GM20431 (cell line): Measurements from ENCODE around the gene SNX21.
"Not testable (repeated sequence)": the region's sequence is repeated elsewhere in the genome, so short reads cannot be mapped to it uniquely, and the experiment has no call there.

Experiments
- in situ Hi-C: fragments of 300-500 bp; cut with MseI, MboI; formaldehyde crosslinking; loops from one replicate; pipeline ENCODE4 v1.15.0; 2020; ENCODE audit warnings: low sequenced_read_pairs; ENCODE audit not compliant: unreplicated experiment

Gene SNX21

GRCh38 chr20:45821947-45822346 is 11.7 kb upstream of the SNX21 start:
- in situ Hi-C loops: no loop called here

- in situ Hi-C loops: no loop called here
Observed at GRCh38 chr20:45822857-45823256, 10.7 kb upstream of the SNX21 start.

GRCh38 chr20:45823949-45824835 is 9.4 kb upstream of the SNX21 start:
- in situ Hi-C loops: no loop called here

- in situ Hi-C loops: no loop called here
Observed at GRCh38 chr20:45826381-45827019, 7.1 kb upstream of the SNX21 start.

GRCh38 chr20:45827030-45827652 is 6.5 kb upstream of the SNX21 start, which contains the start of gene TNNC2:
TSS of gene TNNC2 (minus strand) at chr20:45827312. CDS start at chr20:45827248, 64 bp downstream.
- in situ Hi-C loops: no loop called here

- in situ Hi-C loops: no loop called here
Observed at GRCh38 chr20:45827712-45828111, 5.9 kb upstream of the SNX21 start.

- in situ Hi-C loops: no loop called here
Observed at GRCh38 chr20:45828589-45828988, 5.0 kb upstream of the SNX21 start.

GRCh38 chr20:45829673-45830106 is 3.9 kb upstream of the SNX21 start:
- in situ Hi-C loops: not testable (repeated sequence)

GRCh38 chr20:45832619-45833018 is 980 bp upstream of the SNX21 start:
- in situ Hi-C loops: no loop called here

- in situ Hi-C loops: no loop called here
Observed at GRCh38 chr20:45833883-45834796, 541 bp downstream of the SNX21 start.

GRCh38 chr20:45834797-45835161 is 1.2 kb downstream of the SNX21 start:
- in situ Hi-C loops: no loop called here

GRCh38 chr20:45835329-45835765 is 1.7 kb downstream of the SNX21 start:
- in situ Hi-C loops: no loop called here

GRCh38 chr20:45835825-45836224 is 2.2 kb downstream of the SNX21 start:
- in situ Hi-C loops: no loop called here

- in situ Hi-C loops: no loop called here
Observed at GRCh38 chr20:45836841-45837240, 3.2 kb downstream of the SNX21 start.

GRCh38 chr20:45840700-45841198 is 7.2 kb downstream of the SNX21 start:
- in situ Hi-C loops: no loop called here

GRCh38 chr20:45841407-45842129 is 8.0 kb downstream of the SNX21 start:
- in situ Hi-C loops: no loop called here

GRCh38 chr20:45842169-45842812 is 8.7 kb downstream of the SNX21 start:
- in situ Hi-C loops: no loop called here

GRCh38 chr20:45843506-45843905 is 9.9 kb downstream of the SNX21 start:
- in situ Hi-C loops: no loop called here

GRCh38 chr20:45845452-45845851 is 11.9 kb downstream of the SNX21 start:
- in situ Hi-C loops: no loop called here
